ENCODE data around the gene CTCFL. TPM values are rescaled to one million over a fixed set of nuclear protein-coding genes. Genes with fewer than 3 reads are reported as not detected.

Gene CTCFL
- total and polyA plus RNA-seq, 9 donors = 0.04 to 0.24 (median 0.20) TPM; not detected in 1

GRCh38 chr20:57546956-57547649, 22.2 kb upstream of the CTCFL start:
- no peaks in the 10 kb centered on the region for H3K9me3 ChIP-seq (replicated peaks; ENCODE audit: control insufficient read depth, low read depth, low read length)
- no peak for DNase-seq
- H3K36me3 ChIP-seq (ENCODE audit: control insufficient read depth, insufficient read depth, low read length) = no peaks in the 10 kb centered on the region
- no peaks in the 10 kb centered on the region for H3K4me1 ChIP-seq (ENCODE audit: control insufficient read depth, insufficient read depth, low read length)
- no peak overlapping the region for H3K27ac ChIP-seq (ENCODE audit: low read length)
- 88% methylated on average over 5 of the region's 8 CpGs for WGBS (ENCODE audit: insufficient coverage)
- H3K27me3 ChIP-seq (ENCODE audit: control insufficient read depth, insufficient read depth, low read length) = peaks cover 16% of the 10 kb centered on the region
- no peak overlapping the region for H3K4me3 ChIP-seq (ENCODE audit: low read length)

GRCh38 chr20:57545927-57546662, 21.2 kb upstream of the CTCFL start:
- no peak for DNase-seq
- no peaks in the 10 kb centered on the region for H3K9me3 ChIP-seq (replicated peaks; ENCODE audit: control insufficient read depth, low read depth, low read length)
- no peak overlapping the region for H3K27ac ChIP-seq (ENCODE audit: low read length)
- H3K27me3 ChIP-seq (ENCODE audit: control insufficient read depth, insufficient read depth, low read length) = peaks cover 14% of the 10 kb centered on the region
- no peaks in the 10 kb centered on the region for H3K4me1 ChIP-seq (ENCODE audit: control insufficient read depth, insufficient read depth, low read length)
- WGBS (ENCODE audit: insufficient coverage) = 87% methylated on average over 9 of the region's 12 CpGs
- H3K4me3 ChIP-seq (ENCODE audit: low read length) = no peak overlapping the region
- H3K36me3 ChIP-seq (ENCODE audit: control insufficient read depth, insufficient read depth, low read length) = no peaks in the 10 kb centered on the region

- no peak overlapping the region for H3K4me3 ChIP-seq (ENCODE audit: low read length)
- 59% methylated on average over 8 of the region's 12 CpGs for WGBS (ENCODE audit: insufficient coverage)
- no peaks in the 10 kb centered on the region for H3K4me1 ChIP-seq (ENCODE audit: control insufficient read depth, insufficient read depth, low read length)
- H3K9me3 ChIP-seq (replicated peaks; ENCODE audit: control insufficient read depth, low read depth, low read length) = no peaks in the 10 kb centered on the region
- peaks cover 10% of the 10 kb centered on the region for H3K27me3 ChIP-seq (ENCODE audit: control insufficient read depth, insufficient read depth, low read length)
- peak; percentile 13 for DNase-seq
- no peak overlapping the region for H3K27ac ChIP-seq (ENCODE audit: low read length)
- H3K36me3 ChIP-seq (ENCODE audit: control insufficient read depth, insufficient read depth, low read length) = no peaks in the 10 kb centered on the region
Observed at GRCh38 chr20:57544838-57545564, 20.1 kb upstream of the CTCFL start.

GRCh38 chr20:57543754-57544153, 18.8 kb upstream of the CTCFL start:
- Histone ChIP-seq H3K27ac (ENCODE audit: low read length) (no peak overlapping the region), H3K9me3 (replicated peaks; ENCODE audit: control insufficient read depth, low read depth, low read length) (peaks cover under 1% of the 10 kb centered on the region), H3K36me3 (ENCODE audit: control insufficient read depth, insufficient read depth, low read length) (no peaks in the 10 kb centered on the region), H3K27me3 (ENCODE audit: control insufficient read depth, insufficient read depth, low read length) (peaks cover 10% of the 10 kb centered on the region), H3K4me1 (ENCODE audit: control insufficient read depth, insufficient read depth, low read length) (no peaks in the 10 kb centered on the region), H3K4me3 (ENCODE audit: low read length) (no peak overlapping the region)
- no peak for DNase-seq
- no CpG with 5 or more reads among the region's 2 CpGs for WGBS (ENCODE audit: insufficient coverage)

GRCh38 chr20:57540890-57541580, 16.1 kb upstream of the CTCFL start:
- Histone ChIP-seq H3K27me3 (ENCODE audit: control insufficient read depth, insufficient read depth, low read length) (peaks cover 12% of the 10 kb centered on the region), H3K27ac (ENCODE audit: low read length) (no peak overlapping the region), H3K4me3 (ENCODE audit: low read length) (no peak overlapping the region), H3K9me3 (replicated peaks; ENCODE audit: control insufficient read depth, low read depth, low read length) (peaks cover 3% of the 10 kb centered on the region), H3K36me3 (ENCODE audit: control insufficient read depth, insufficient read depth, low read length) (no peaks in the 10 kb centered on the region), H3K4me1 (ENCODE audit: control insufficient read depth, insufficient read depth, low read length) (no peaks in the 10 kb centered on the region)
- DNase-seq = no peak
- 70% methylated on average over 9 of the region's 17 CpGs for WGBS (ENCODE audit: insufficient coverage)

DNA sequence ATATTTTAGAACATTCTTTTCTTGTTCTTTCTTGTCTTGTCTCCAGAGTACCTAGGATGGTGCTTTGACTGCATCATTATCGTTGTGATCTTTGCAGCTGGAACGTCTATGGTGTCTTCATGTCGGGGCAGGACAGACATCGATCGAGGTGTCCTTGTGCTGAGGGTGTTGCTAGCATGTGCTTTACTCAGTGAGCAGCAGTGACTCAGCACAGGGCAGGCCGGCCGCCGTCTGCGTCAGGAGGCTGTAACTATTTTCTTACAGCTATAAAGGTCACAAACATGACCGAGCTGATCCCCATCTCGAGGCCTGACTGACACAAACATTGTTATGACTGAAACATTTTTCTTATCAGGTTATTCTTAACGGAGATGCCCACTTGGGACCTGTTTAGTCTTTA, 14.9 kb upstream of the CTCFL start:
- Histone ChIP-seq H3K4me3 (ENCODE audit: low read length) (no peak overlapping the region), H3K36me3 (ENCODE audit: control insufficient read depth, insufficient read depth, low read length) (no peaks in the 10 kb centered on the region), H3K27me3 (ENCODE audit: control insufficient read depth, insufficient read depth, low read length) (peaks cover 17% of the 10 kb centered on the region), H3K4me1 (ENCODE audit: control insufficient read depth, insufficient read depth, low read length) (no peaks in the 10 kb centered on the region), H3K9me3 (replicated peaks; ENCODE audit: control insufficient read depth, low read depth, low read length) (peaks cover 3% of the 10 kb centered on the region), H3K27ac (ENCODE audit: low read length) (no peak overlapping the region)
- no peak for DNase-seq
- WGBS (ENCODE audit: insufficient coverage) = 81% methylated on average over 6 of the region's 12 CpGs

- no peak overlapping the region for H3K27ac ChIP-seq (ENCODE audit: low read length)
- H3K9me3 ChIP-seq (replicated peaks; ENCODE audit: control insufficient read depth, low read depth, low read length) = peaks cover 3% of the 10 kb centered on the region
Observed at GRCh38 chr20:57537822-57538221, 12.9 kb upstream of the CTCFL start.

DNA sequence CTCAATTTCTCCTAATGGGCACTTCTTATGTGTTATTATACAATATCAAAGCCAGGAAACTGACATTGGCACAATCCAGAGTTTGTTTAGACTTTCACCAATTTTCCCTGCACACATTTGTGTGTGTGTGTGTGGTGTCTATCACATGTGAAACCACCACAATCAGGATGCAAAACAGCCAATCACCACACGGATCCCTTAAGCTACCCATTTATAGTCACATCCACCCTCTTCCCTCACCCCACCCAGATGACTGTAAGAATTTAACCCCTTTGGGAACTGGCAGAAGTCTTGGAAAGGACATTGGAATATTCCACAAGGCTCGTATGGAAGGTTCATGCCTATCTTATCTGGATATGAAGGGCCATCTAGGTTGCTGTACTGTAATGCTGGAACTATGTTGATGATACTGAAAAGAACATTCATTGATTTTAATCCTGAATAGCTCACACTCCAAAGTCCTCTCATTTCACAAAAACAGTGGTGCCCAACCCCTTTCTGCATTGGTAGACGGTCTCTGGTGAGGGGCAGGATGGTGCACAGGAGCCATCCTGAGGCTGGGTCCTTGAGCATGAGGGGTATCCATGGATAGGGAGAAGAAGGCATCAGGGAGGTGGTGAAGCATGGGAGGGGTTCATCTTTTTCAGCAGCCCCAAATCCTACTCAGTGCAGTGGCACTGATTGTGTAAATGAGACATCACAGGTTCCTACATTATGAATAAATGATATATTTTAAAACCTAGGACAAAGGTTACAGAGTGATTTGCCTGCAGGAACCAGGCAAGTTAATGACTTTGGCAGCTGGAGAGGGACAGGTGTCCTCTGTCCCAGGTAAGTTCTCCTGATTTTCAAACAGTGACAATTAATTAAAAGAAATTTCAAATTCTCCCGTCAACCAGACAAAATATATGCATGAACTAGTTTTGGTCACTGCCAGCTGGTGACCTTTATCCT, 12.1 kb upstream of the CTCFL start:
- no peak for DNase-seq
- Histone ChIP-seq H3K4me1 (ENCODE audit: control insufficient read depth, insufficient read depth, low read length) (no peaks in the 10 kb centered on the region), H3K36me3 (ENCODE audit: control insufficient read depth, insufficient read depth, low read length) (no peaks in the 10 kb centered on the region), H3K4me3 (ENCODE audit: low read length) (no peak overlapping the region), H3K27ac (ENCODE audit: low read length) (no peak overlapping the region), H3K9me3 (replicated peaks; ENCODE audit: control insufficient read depth, low read depth, low read length) (peaks cover 3% of the 10 kb centered on the region), H3K27me3 (ENCODE audit: control insufficient read depth, insufficient read depth, low read length) (peaks cover 11% of the 10 kb centered on the region)
- WGBS (ENCODE audit: insufficient coverage) = 100% methylated on average over 1 of the region's 4 CpGs

More at GRCh38 chr20:57537822-57538221, 12.9 kb upstream of the CTCFL start:
- Histone ChIP-seq H3K27me3 (ENCODE audit: control insufficient read depth, insufficient read depth, low read length) (peaks cover 15% of the 10 kb centered on the region), H3K4me1 (ENCODE audit: control insufficient read depth, insufficient read depth, low read length) (no peaks in the 10 kb centered on the region), H3K36me3 (ENCODE audit: control insufficient read depth, insufficient read depth, low read length) (no peaks in the 10 kb centered on the region), H3K4me3 (ENCODE audit: low read length) (no peak overlapping the region)
- no CpG with 5 or more reads among the region's 2 CpGs for WGBS (ENCODE audit: insufficient coverage)
- no peak for DNase-seq

DNA sequence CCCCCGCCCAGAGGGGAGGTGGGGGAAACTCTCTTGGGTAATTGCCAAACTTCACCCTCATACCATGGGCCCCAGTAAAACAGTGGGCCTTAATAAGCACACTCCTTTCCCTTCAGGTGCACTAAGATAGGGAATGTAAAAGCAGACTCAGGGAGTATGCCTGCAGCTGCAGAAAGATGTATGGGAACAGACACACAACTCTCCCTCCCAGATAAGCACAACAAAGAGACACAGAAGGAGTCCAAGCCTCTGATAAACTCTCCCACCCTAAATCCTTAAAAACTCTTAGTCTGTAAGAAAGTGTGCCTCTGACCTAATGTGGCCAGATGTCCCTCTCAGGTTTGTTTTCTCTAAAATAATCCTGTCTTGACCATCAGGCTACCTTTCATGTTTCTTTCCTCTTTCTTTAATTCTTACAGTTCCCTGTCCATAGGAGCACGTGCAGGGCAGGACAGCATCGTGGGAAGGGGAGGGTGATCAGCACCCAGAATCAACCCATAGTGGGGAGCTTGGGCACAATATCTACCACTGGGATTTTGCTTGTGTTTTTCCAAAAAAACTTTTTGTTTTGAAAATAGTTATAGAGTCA, 11.3 kb upstream of the CTCFL start:
- Histone ChIP-seq H3K27ac (ENCODE audit: low read length) (no peak overlapping the region), H3K4me3 (ENCODE audit: low read length) (no peak overlapping the region), H3K9me3 (replicated peaks; ENCODE audit: control insufficient read depth, low read depth, low read length) (peaks cover 3% of the 10 kb centered on the region), H3K4me1 (ENCODE audit: control insufficient read depth, insufficient read depth, low read length) (no peaks in the 10 kb centered on the region), H3K36me3 (ENCODE audit: control insufficient read depth, insufficient read depth, low read length) (no peaks in the 10 kb centered on the region), H3K27me3 (ENCODE audit: control insufficient read depth, insufficient read depth, low read length) (peaks cover 11% of the 10 kb centered on the region)
- WGBS (ENCODE audit: insufficient coverage) = 60% methylated on average over 1 of the region's 3 CpGs
- no peak for DNase-seq

Measured in muscle of leg (tissue), 11 donors.